ENCODE measurements around the gene ABHD6.

GRCh38 chr3:58317811-58318210, 80.2 kb downstream of the ABHD6 start:
- TF ChIP-seq POLR2AphosphoS5 (IDR thresholded peaks at IDR 0.05; ENCODE audit: low read depth, low read length) (no peak), POLR2A (IDR thresholded peaks at IDR 0.05; ENCODE audit: low read depth, low read length) (no peak), TAF1 (IDR thresholded peaks at IDR 0.05; ENCODE audit: borderline replicate concordance, low read depth, low read length) (no peak)

Measured in GM12892 (cell line).